RWPE1 (cell line): ENCODE data around the gene TPCN2.

Experiments used
- CTCF ChIA-PET: fragments of 350-600 bp; sonication (Branson Sonifier 250); formaldehyde crosslinking; extraction: SDS; loops from one replicate; lab custom pipeline; 2021; lab: Yijun Ruan, JAX
- POLR2A ChIA-PET: fragments of 400-600 bp; formaldehyde crosslinking; extraction: SDS; loops from one replicate; lab custom pipeline; 2020; ENCODE audit warnings: antibody characterized with exemption; ENCODE audit not compliant: low non-redundant PET; lab: Yijun Ruan, JAX
- DNase-seq: peaks from one replicate; pipeline ENCODE4 v3.0.0; 2012; ENCODE audit warnings: low spot score
- H3K27ac ChIP-seq: fragments of 450-650 bp; 2 replicates; pipeline ENCODE4 v1.5.1; 2017
- CTCF ChIP-seq: fragments of 450-650 bp; conservative IDR thresholded peaks from 2 replicates; pipeline ENCODE4 v1.5.1; 2017; ENCODE audit warnings: low read depth, mild to moderate bottlenecking

TPCN2 gene

GRCh38 chr11:69055598-69056516 lies 7.1 kb downstream of the TPCN2 start:
- H3K27ac ChIP-seq: no peak overlapping the region
- CTCF ChIA-PET: no interaction called here
- POLR2A ChIA-PET: no interaction called here
- TF ChIP-seq CTCF: no peak
- no peak for DNase-seq

- POLR2A ChIA-PET: interaction anchor here (0.6 kb wide), 1 partner anchor 14 kb away, joined by 3 read pairs; no protein-coding TSS in a partner anchor
- H3K27ac ChIP-seq: no peak overlapping the region
- CTCF ChIA-PET: interaction anchor here (0.6 to 1.9 kb wide), 2 partner anchors 32 to 95 kb away, joined by 3 to 6 read pairs; no protein-coding TSS in a partner anchor
- DNase-seq: no peak
- no peak for TF ChIP-seq CTCF
Observed at GRCh38 chr11:69057236-69057635, 8.5 kb downstream of the TPCN2 start.

GRCh38 chr11:69057801-69058200 lies 9.1 kb downstream of the TPCN2 start:
- ChIA-PET POLR2A (interaction anchor here (0.6 kb wide), 1 partner anchor 12 kb away, joined by 3 read pairs; no protein-coding TSS in a partner anchor), CTCF (interaction anchor here (0.7 to 1.9 kb wide), 2 partner anchors 31 to 98 kb away, joined by 3 to 6 read pairs; no protein-coding TSS in a partner anchor)
- TF ChIP-seq CTCF: no peak
- H3K27ac ChIP-seq: no peak overlapping the region
- no peak for DNase-seq

- POLR2A ChIA-PET: no interaction called here
- no peak overlapping the region for H3K27ac ChIP-seq
- TF ChIP-seq CTCF: no peak
- DNase-seq: no peak
- CTCF ChIA-PET: interaction anchor here (1.9 kb wide), 1 partner anchor 30 kb away, joined by 6 read pairs; no protein-coding TSS in a partner anchor
Observed at GRCh38 chr11:69058511-69059270, 10.0 kb downstream of the TPCN2 start.

- DNase-seq: no peak
- ChIA-PET POLR2A (no interaction called here), CTCF (interaction anchor here (0.6 to 1.9 kb wide), 2 partner anchors 9 to 30 kb away, joined by 3 to 6 read pairs; no protein-coding TSS in a partner anchor)
- TF ChIP-seq CTCF: no peak
- no peak overlapping the region for H3K27ac ChIP-seq
Observed at GRCh38 chr11:69059429-69059828, 10.7 kb downstream of the TPCN2 start.

GRCh38 chr11:69059985-69060384 lies 11.3 kb downstream of the TPCN2 start:
- no peak overlapping the region for H3K27ac ChIP-seq
- no peak for TF ChIP-seq CTCF
- POLR2A ChIA-PET: no interaction called here
- no peak for DNase-seq
- CTCF ChIA-PET: interaction anchor here (0.6 kb wide), 1 partner anchor 9 kb away, joined by 3 read pairs; no protein-coding TSS in a partner anchor
